Erythroblast (primary cell): ENCODE results near the gene IL6R.

Experiments used
- GATA1 ChIP-seq: IDR thresholded peaks from 2 replicates; pipeline ENCODE4 v1.6.1; 2011; ENCODE audit warnings: low read depth, mild to moderate bottlenecking, control low read depth, low read length, moderate library complexity
- POLR2A ChIP-seq: IDR thresholded peaks from 2 replicates; pipeline ENCODE4 v1.6.1; 2011; ENCODE audit warnings: mild to moderate bottlenecking, low read length

DNA sequence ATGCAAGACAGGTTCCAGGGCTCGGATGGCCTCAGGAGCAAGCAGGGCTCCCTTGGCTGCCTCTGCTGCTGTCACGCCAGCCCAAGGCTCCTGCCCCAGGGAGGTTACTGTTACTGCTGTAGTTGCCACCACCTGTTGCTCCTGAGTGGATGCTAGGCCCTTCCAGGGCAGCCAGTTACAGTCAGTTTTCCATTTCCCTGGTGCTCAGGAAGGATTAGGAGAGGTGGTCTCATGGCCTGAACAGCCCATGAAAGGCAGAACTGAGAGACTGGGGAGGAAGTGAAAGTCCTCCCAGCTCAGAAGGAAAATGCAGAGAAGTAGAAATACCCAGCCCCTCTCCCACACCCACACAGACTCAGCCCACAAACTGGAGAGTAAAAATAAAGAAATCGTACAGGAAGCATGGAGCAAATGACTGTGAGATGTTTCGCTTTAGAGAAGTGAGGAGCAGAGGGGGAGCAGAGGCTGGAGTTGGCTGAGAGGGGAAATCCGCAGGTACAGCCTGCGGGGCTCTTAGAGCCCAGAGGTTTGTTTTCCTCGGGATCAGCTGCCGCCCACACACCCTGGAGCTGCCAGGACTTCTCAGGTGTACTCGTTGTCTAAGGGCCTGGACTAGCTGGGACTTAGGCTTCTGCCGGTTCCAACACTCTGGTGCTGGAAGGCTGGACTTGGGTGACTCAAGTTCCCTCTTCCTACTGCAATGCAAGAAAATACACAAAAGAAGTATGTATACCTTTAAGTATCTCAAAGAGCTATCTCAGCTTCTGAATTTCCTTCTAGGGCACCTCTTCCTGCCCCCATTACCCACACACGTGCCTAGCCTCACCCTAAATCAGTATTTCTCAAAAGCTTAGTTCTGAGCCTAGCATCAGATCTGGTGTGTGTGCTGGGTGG lies 2.3 kb downstream of the IL6R start:
- TF ChIP-seq POLR2A (no peak), GATA1 (no peak)
